GM23338 (cell line): ENCODE measurements around the gene SUGCT. TPM values are rescaled to one million over a fixed set of nuclear protein-coding genes. Genes with fewer than 3 reads are reported as not detected.

Experiments
- ATAC-seq: fragments of 200-7000 bp; cut with Tn5 transposase; 3 replicates; pipeline ENCODE4 v1.9.1; 2020
- DNase-seq: peaks from one replicate; pipeline ENCODE4 v3.0.0-alpha.2; 2015; ENCODE audit warnings: low spot score
- H2AFZ ChIP-seq: fragments of 200-600 bp; sonication (generic); 2 replicates; pipeline ENCODE4 v1.8.0; 2016; ENCODE audit warnings: antibody characterized with exemption, mild to moderate bottlenecking, moderate library complexity
- H3F3A ChIP-seq: fragments of 200-600 bp; sonication (generic); replicated peaks from 2 replicates; pipeline ENCODE4 v1.8.0; 2017; ENCODE audit warnings: antibody characterized with exemption, mixed run types, low read depth
- H3K27ac ChIP-seq: fragments of 200-600 bp; sonication (generic); 2 replicates; pipeline ENCODE4 v1.6.1; 2016; ENCODE audit warnings: low read depth
- H3K27me3 ChIP-seq: fragments of 200-600 bp; sonication (generic); 2 replicates; pipeline ENCODE4 v1.8.0; 2016; ENCODE audit warnings: mild to moderate bottlenecking, mixed run types, moderate library complexity; ENCODE audit not compliant: insufficient read depth
- H3K36me3 ChIP-seq: fragments of 200-600 bp; sonication (generic); 2 replicates; pipeline ENCODE4 v1.8.0; 2016; ENCODE audit warnings: mild to moderate bottlenecking; ENCODE audit not compliant: insufficient read depth
- H3K4me1 ChIP-seq: fragments of 200-600 bp; sonication (generic); 2 replicates; pipeline ENCODE4 v1.8.0; 2016; ENCODE audit warnings: mild to moderate bottlenecking, moderate library complexity; ENCODE audit not compliant: insufficient read depth
- H3K4me2 ChIP-seq: fragments of 200-600 bp; sonication (generic); 2 replicates; pipeline ENCODE4 v1.7.1; 2017; ENCODE audit warnings: mixed run types
- H3K4me3 ChIP-seq: fragments of 200-600 bp; sonication (generic); 2 replicates; pipeline ENCODE4 v1.6.1; 2016; ENCODE audit warnings: mixed run types
- H3K79me2 ChIP-seq: fragments of 200-600 bp; sonication (generic); replicated peaks from 2 replicates; pipeline ENCODE4 v1.8.0; 2017; ENCODE audit warnings: mild to moderate bottlenecking; ENCODE audit not compliant: insufficient read depth
- H3K9me2 ChIP-seq: fragments of 200-600 bp; sonication (generic); 2 replicates; pipeline ENCODE4 v1.8.0; 2017; ENCODE audit not compliant: insufficient read depth
- H4K20me1 ChIP-seq: fragments of 200-600 bp; sonication (generic); replicated peaks from 2 replicates; pipeline ENCODE4 v1.8.0; 2017; ENCODE audit warnings: mild to moderate bottlenecking; ENCODE audit not compliant: insufficient read depth
- H3K27ac Mint-ChIP-seq: 2 replicates; pipeline ENCODE4 v1.8.0; 2020; ENCODE audit warnings: inconsistent platforms, mild to moderate bottlenecking, moderate library complexity, mixed read lengths
- H3K27me3 Mint-ChIP-seq: 3 replicates; pipeline ENCODE4 v1.8.0; 2022; ENCODE audit warnings: low read depth, mild to moderate bottlenecking, moderate library complexity, mixed read lengths, inconsistent platforms; ENCODE audit not compliant: insufficient read depth, poor library complexity
- H3K36me3 Mint-ChIP-seq: 3 replicates; pipeline ENCODE4 v1.8.0; 2021; ENCODE audit warnings: low read depth, mild to moderate bottlenecking, inconsistent platforms, moderate library complexity, mixed read lengths
- H3K4me1 Mint-ChIP-seq: 3 replicates; pipeline ENCODE4 v1.8.0; 2020; ENCODE audit warnings: mild to moderate bottlenecking, inconsistent platforms, mixed read lengths
- H3K4me3 Mint-ChIP-seq: 3 replicates; pipeline ENCODE4 v1.8.0; 2021; ENCODE audit warnings: moderate library complexity, mild to moderate bottlenecking, inconsistent platforms, mixed read lengths
- H3K9me3 Mint-ChIP-seq: 3 replicates; pipeline ENCODE4 v1.8.0; 2020; ENCODE audit warnings: moderate library complexity, mild to moderate bottlenecking, inconsistent platforms, mixed read lengths
- CREB1 ChIP-seq: fragments of 250-450 bp; sonication (Bioruptor Pico); IDR thresholded peaks from 2 replicates; pipeline ENCODE4 v1.5.0; 2020; ENCODE audit warnings: low read depth, mild to moderate bottlenecking, moderate library complexity
- ETS1 ChIP-seq: IDR thresholded peaks from 2 replicates; pipeline ENCODE4 v1.6.1; 2016; ENCODE audit warnings: antibody characterized with exemption
- EZH2 ChIP-seq: fragments of 200-600 bp; sonication (generic); IDR thresholded peaks from one replicate; pipeline ENCODE4 v1.8.0; 2017; ENCODE audit warnings: antibody characterized with exemption, mild to moderate bottlenecking, low read depth; ENCODE audit not compliant: unreplicated experiment
- EZH2phosphoT487 ChIP-seq: fragments of 200-600 bp; sonication (generic); IDR thresholded peaks from one replicate; pipeline ENCODE4 v1.8.1; 2018; ENCODE audit warnings: antibody characterized with exemption; ENCODE audit not compliant: unreplicated experiment
- JUNB ChIP-seq: IDR thresholded peaks from one replicate; pipeline ENCODE4 v1.6.1; 2016; ENCODE audit warnings: antibody characterized with exemption; ENCODE audit not compliant: unreplicated experiment
- NANOG ChIP-seq: IDR thresholded peaks from 2 replicates; pipeline ENCODE4 v1.6.1; 2016; ENCODE audit warnings: antibody characterized with exemption, borderline replicate concordance
- POLR2AphosphoS5 ChIP-seq: IDR thresholded peaks from 2 replicates; pipeline ENCODE4 v1.6.1; 2016; ENCODE audit warnings: antibody characterized with exemption, low read depth
- REST ChIP-seq: IDR thresholded peaks from one replicate; pipeline ENCODE4 v1.6.1; 2018; ENCODE audit warnings: antibody characterized with exemption; ENCODE audit not compliant: unreplicated experiment
- STAT1 ChIP-seq: IDR thresholded peaks from one replicate; pipeline ENCODE4 v1.6.1; 2016; ENCODE audit warnings: antibody characterized with exemption; ENCODE audit not compliant: unreplicated experiment
- ZNF331 ChIP-seq: fragments of 250-450 bp; sonication (Bioruptor Pico); IDR thresholded peaks from 2 replicates; pipeline ENCODE4 v1.5.0; 2020; ENCODE audit warnings: low read depth, mild to moderate bottlenecking, moderate library complexity
- ZNF462 ChIP-seq: fragments of 250-450 bp; sonication (Bioruptor Pico); IDR thresholded peaks from 2 replicates; pipeline ENCODE4 v1.5.0; 2020; ENCODE audit warnings: mild to moderate bottlenecking, moderate library complexity
- polyA plus RNA-seq: library from polyadenylated mRNA; unstranded; fragments of >200 nt; fragmentation: Nextera tagmentation; extraction: Ambion mirVana; gene quantifications from 2 replicates; pipeline ENCODE4 v1.2.1, GENCODE V29; 2016
- total RNA-seq: library from RNA; depleted of rRNA; stranded (reverse); fragments of >200 nt; shearing (Covaris generic); gene quantifications from 2 replicates; pipeline ENCODE4 v1.2.3, GENCODE V29; 2014

SUGCT gene
- total and polyA plus RNA-seq, 2 experiments from 2014 or later: 4.2 to 5.6 TPM

GRCh38 chr7:40646717-40647116 lies 511.9 kb downstream of the SUGCT start (continued):
- TF ChIP-seq ETS1 (no peak), NANOG (no peak), EZH2phosphoT487 (no peak), ZNF331 (CRISPR knock-in tag) (no peak)

GRCh38 chr7:40647719-40648118 lies 512.9 kb downstream of the SUGCT start:
- DNase-seq: no peak
- Mint-ChIP-seq H3K27ac (no peak overlapping the region), H3K4me3 (no peak overlapping the region), H3K9me3 (no peaks in the 10 kb centered on the region), H3K36me3 (0 out of 3 replicates have a peak, but pooled peaks cover 2% of the 10 kb centered on the region), H3K27me3 (peaks cover 2% of the 10 kb centered on the region), H3K4me1 (no peaks in the 10 kb centered on the region; the same call in 2 of the 3 replicates)
- H2AFZ ChIP-seq: no peak overlapping the region
- H3F3A ChIP-seq: no peaks in the 10 kb centered on the region
- no peak overlapping the region for H3K27ac ChIP-seq
- H3K79me2 ChIP-seq: no peaks in the 10 kb centered on the region
- no peaks in the 10 kb centered on the region for H4K20me1 ChIP-seq
- no peaks in the 10 kb centered on the region for H3K4me1 ChIP-seq
- no peak for ATAC-seq
- no peak overlapping the region for H3K4me2 ChIP-seq
- H3K27me3 ChIP-seq: no peaks in the 10 kb centered on the region
- no peaks in the 10 kb centered on the region for H3K9me2 ChIP-seq
- H3K4me3 ChIP-seq: no peak overlapping the region
- no peaks in the 10 kb centered on the region for H3K36me3 ChIP-seq
- TF ChIP-seq POLR2AphosphoS5: no peak
- no peak for TF ChIP-seq NANOG
- no peak for TF ChIP-seq EZH2
- no peak for TF ChIP-seq ZNF462 (CRISPR knock-in tag)
- TF ChIP-seq REST: no peak
- TF ChIP-seq EZH2phosphoT487: no peak
- no peak for TF ChIP-seq CREB1 (CRISPR knock-in tag)
- TF ChIP-seq JUNB: no peak
- TF ChIP-seq STAT1: no peak
- TF ChIP-seq ETS1: no peak
- TF ChIP-seq ZNF331 (CRISPR knock-in tag): no peak
